Activated naive CD4-positive, alpha-beta T cell (primary cell): ENCODE measurements around the gene FAM50B.

Source experiments
- DNase-seq, 4 experiments: peaks; one replicate each; lab custom pipeline; 2025; lab: John Stamatoyannopoulos, UW

Gene FAM50B

GRCh38 chr6:3893917-3894316, 44.7 kb downstream of the FAM50B start:
- DNase-seq: no peak

GRCh38 chr6:3894590-3895311, 45.6 kb downstream of the FAM50B start:
- DNase-seq: no peak

DNA sequence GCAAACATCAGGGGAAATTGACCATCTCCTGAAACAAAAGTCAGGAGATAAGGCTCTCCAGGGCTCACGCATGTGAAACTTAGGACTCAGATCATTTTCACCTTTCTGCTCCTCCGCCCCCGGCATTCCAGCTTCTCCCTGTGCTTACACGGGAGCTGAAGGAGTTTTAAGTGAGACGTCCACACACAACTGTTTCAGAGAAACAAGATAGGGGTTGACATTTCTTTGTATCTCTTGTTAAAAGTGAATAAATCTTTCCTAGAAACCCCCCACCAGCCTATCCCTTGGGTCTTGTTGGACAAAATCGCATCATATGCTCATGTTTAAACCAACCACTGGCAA, 46.1 kb downstream of the FAM50B start:
- DNase-seq: no peak

GRCh38 chr6:3895805-3896204, 46.6 kb downstream of the FAM50B start:
- no peak for DNase-seq

GRCh38 chr6:3898265-3898994, 49.3 kb downstream of the FAM50B start:
- DNase-seq: no peak

DNA sequence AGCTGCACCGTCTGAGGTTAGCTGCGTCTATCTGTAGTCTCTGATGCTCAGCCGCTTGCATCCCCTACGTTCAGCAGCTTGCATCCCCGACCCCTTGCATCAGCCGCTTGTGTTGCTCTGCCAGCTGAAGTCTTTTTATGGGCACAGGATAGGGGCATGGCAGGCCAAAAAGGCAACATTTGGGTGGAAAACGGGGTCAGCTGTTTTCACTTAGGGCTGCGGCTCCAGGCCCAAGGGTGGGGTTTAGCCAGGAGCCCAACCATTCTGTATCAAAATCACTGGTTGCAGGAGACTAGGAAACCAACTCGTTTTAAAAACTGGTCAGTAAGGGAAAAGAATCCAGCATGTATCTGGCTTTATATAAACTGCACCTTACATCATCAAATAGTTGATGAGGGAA, 49.9 kb downstream of the FAM50B start:
- no peak for DNase-seq

DNA sequence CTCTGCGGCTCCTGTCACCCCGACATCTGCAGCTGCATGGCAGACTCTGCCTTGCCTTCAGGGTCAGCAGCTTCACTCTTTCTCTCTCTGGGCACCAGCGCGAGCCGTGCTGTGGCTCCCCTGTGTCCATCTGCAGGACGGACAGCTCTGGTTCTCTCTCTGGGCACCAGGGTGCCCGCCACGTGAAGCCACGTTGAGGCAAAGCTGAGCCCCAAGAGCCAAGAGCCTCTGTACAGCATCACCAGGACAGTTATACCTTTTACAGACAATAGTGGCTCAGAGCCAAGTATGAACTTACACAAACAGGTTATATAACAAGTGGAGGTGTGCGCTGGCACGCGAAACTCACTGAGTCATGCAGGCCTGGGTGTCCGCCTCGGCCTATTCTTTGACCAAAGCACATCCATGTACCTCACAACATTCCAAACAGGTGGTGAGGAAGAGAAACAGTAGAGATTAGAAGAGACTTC, 50.8 kb downstream of the FAM50B start:
- DNase-seq: no peak
